K562 (cell line): ENCODE results near the gene TRIM62. TPM values are rescaled to one million over a fixed set of nuclear protein-coding genes. Genes with fewer than 3 reads are reported as not detected.

ENCODE experiments used
- CBFA2T2 ChIP-seq: fragments of 450-650 bp; conservative IDR thresholded peaks from 2 replicates; pipeline ENCODE4 v1.6.1; 2017; ENCODE audit warnings: mild to moderate bottlenecking
- FOXA3 ChIP-seq, 2 experiments: fragments of 450-650 bp in 1 of 2; sonication (generic) in 1 of 2; formaldehyde crosslinking; IDR thresholded peaks in 1 of 2; conservative IDR thresholded peaks in 1 of 2; 2 replicates each; pipeline versions ENCODE4 v1.4.0 to v1.8.0; 2020 to 2022; ENCODE audit warnings: mild to moderate bottlenecking in 2 of 2, missing genetic modification reagents in 1 of 2
- FOXO4 ChIP-seq: fragments of 450-650 bp; formaldehyde crosslinking; IDR thresholded peaks from 2 replicates; pipeline ENCODE4 v1.4.0; 2020; ENCODE audit warnings: mild to moderate bottlenecking, moderate library complexity
- GATAD2B ChIP-seq: fragments of 450-650 bp; IDR thresholded peaks from 2 replicates; pipeline ENCODE4 v1.6.1; 2017; ENCODE audit warnings: mild to moderate bottlenecking, borderline replicate concordance
- HMGN3 ChIP-seq: IDR thresholded peaks from 2 replicates; pipeline ENCODE4 v1.6.1; 2011; ENCODE audit warnings: borderline replicate concordance, low read depth, mild to moderate bottlenecking, mixed read lengths, low read length; ENCODE audit not compliant: insufficient read length; ENCODE audit errors: extremely low read depth
- SIX5 ChIP-seq, 2 experiments: IDR thresholded peaks; 2 replicates each; pipeline ENCODE4 v1.6.1; 2011; ENCODE audit warnings: low read length in 2 of 2, borderline replicate concordance in 1 of 2, low read depth in 1 of 2, mild to moderate bottlenecking in 1 of 2, moderate library complexity in 1 of 2; ENCODE audit not compliant: insufficient read depth in 1 of 2
- polyA plus RNA-seq, 8 experiments: library from polyadenylated mRNA; depleted of rRNA in 4 of 8; stranded (reverse) in 5 of 8; unstranded in 3 of 8; fragments of >200 nt; fragmentation: Nextera tagmentation in 2 of 8; fragmentation: Illumina TruSeq in 1 of 8; extraction: Ambion mirVana in 2 of 8; extraction: Trizol in 1 of 8; gene quantifications; 2 replicates each; pipeline versions ENCODE4 v1.2.1 to v1.2.3, GENCODE V29; 2011 to 2014; ENCODE audit warnings: inconsistent platforms in 1 of 8, missing spikeins in 1 of 8
- total RNA-seq, 7 experiments: library from RNA; depleted of rRNA in 6 of 7; stranded (reverse); fragments of >200 nt in 6 of 7; fragmentation: Illumina TruSeq in 2 of 7; extraction: Trizol in 2 of 7; gene quantifications; 2 replicates each; pipeline versions ENCODE4 v1.2.1 to v1.2.3, GENCODE V29; 2011 to 2021; ENCODE audit warnings: low replicate concordance in 1 of 7
- TF ChIP-seq, protein P1 (sequence below), 2 experiments: fragments of 450-650 bp; IDR thresholded peaks; 2 replicates each; pipeline ENCODE4 v1.6.1; 2016; ENCODE audit warnings: mild to moderate bottlenecking in 2 of 2, borderline replicate concordance in 1 of 2, low read depth in 1 of 2, moderate library complexity in 1 of 2
- TF ChIP-seq, protein P2 (sequence below): fragments of 250-450 bp; sonication (Bioruptor Pico); IDR thresholded peaks from 2 replicates; pipeline ENCODE4 v1.4.0; 2020; ENCODE audit warnings: borderline replicate concordance

Gene TRIM62
- total and polyA plus RNA-seq, 9 of the 15 experiments (the other 6 are each of a cell fraction or from before 2014, with no cell fraction given): 0.18 to 2.3 (median 0.52) TPM

DNA sequence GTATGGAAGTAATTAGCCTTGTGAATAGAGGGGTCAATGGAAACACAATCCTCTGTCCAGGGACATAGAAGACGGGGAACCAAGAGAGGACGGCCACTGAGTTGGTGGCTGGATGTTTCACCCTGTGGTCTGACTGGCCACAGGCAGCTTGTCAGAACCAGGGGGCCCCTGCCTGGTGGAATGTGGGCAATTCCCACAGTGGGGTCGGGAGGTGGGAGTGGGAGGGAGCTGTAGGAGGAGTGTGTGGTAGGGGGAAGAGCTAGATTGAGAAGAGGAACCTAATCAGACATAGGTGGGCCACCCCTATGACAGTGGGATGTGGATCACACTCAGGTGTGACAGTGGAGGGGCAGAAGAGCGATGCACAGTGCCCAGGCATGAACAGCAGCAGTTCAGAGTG lies 31.3 kb downstream of the TRIM62 start (continued):
- TF ChIP-seq, protein P1, sequence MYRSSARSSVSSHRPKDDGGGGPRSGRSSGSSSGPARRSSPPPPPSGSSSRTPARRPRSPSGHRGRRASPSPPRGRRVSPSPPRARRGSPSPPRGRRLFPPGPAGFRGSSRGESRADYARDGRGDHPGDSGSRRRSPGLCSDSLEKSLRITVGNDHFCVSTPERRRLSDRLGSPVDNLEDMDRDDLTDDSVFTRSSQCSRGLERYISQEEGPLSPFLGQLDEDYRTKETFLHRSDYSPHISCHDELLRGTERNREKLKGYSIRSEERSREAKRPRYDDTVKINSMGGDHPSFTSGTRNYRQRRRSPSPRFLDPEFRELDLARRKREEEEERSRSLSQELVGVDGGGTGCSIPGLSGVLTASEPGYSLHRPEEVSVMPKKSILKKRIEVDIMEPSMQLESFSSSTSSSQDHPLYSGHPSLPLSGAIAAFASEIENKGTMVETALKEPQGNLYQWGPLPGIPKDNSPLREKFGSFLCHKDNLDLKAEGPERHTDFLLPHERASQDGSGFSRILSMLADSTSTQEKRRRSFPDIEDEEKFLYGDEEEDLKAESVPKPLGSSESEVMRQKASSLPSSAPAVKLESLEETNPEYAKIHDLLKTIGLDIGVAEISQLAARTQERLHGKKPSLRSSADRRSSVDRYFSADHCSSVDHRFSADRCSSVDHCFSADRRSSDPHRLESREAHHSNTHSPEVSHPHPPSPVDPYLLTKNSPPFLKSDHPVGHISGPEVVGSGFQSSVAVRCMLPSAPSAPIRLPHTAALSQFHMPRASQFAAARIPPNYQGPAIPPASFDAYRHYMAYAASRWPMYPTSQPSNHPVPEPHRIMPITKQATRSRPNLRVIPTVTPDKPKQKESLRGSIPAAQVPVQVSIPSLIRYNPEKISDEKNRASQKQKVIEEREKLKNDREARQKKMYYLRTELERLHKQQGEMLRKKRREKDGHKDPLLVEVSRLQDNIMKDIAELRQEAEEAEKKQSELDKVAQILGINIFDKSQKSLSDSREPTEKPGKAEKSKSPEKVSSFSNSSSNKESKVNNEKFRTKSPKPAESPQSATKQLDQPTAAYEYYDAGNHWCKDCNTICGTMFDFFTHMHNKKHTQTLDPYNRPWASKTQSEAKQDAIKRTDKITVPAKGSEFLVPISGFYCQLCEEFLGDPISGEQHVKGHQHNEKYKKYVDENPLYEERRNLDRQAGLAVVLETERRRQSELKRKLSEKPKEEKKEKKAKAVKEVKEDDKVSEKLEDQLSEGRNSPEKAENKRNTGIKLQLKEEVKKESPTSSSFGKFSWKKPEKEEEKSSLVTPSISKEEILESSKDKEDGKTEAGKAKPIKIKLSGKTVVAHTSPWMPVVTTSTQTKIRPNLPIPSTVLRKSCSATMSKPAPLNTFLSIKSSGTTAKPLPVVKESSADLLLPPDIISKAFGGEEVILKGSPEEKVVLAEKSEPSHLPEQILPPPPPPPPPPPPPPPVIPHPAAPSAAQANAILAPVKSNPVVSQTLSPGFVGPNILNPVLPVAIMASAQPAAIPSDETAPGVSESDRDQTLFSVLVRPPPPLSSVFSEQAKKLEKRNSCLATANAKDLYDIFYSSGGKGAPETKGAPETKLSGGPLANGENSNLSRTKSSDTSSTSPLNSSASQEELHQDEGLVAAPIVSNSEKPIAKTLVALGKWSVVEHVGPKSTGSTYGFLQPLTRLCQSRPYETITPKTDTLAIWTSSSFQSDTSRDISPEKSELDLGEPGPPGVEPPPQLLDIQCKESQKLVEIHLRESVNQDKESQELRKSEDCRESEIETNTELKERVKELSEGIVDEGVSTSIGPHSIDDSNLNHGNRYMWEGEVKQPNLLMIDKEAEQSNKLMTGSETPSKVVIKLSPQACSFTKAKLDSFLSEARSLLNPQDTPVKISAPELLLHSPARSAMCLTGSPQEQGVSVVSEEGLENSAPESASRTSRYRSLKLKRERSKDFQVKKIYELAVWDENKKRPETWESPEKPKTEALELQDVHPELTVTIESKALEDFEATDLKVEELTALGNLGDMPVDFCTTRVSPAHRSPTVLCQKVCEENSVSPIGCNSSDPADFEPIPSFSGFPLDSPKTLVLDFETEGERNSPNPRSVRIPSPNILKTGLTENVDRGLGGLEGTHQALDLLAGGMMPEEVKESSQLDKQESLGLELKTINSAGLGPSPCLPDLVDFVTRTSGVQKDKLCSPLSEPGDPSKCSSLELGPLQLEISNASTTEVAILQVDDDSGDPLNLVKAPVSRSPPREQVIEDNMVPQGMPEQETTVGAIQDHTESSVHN (IDR thresholded peaks at IDR 0.05; ENCODE audit: borderline replicate concordance in 1 of 2, low read depth in 1 of 2): no peak
- no peak for TF ChIP-seq FOXO4 (CRISPR knock-in tag)
- no peak for TF ChIP-seq FOXA3 (CRISPR knock-in tag; conservative IDR thresholded peaks at IDR 0.05 in 1 of 2, IDR thresholded peaks at IDR 0.05 in 1 of 2)
- TF ChIP-seq HMGN3: no peak
- TF ChIP-seq, protein P2, sequence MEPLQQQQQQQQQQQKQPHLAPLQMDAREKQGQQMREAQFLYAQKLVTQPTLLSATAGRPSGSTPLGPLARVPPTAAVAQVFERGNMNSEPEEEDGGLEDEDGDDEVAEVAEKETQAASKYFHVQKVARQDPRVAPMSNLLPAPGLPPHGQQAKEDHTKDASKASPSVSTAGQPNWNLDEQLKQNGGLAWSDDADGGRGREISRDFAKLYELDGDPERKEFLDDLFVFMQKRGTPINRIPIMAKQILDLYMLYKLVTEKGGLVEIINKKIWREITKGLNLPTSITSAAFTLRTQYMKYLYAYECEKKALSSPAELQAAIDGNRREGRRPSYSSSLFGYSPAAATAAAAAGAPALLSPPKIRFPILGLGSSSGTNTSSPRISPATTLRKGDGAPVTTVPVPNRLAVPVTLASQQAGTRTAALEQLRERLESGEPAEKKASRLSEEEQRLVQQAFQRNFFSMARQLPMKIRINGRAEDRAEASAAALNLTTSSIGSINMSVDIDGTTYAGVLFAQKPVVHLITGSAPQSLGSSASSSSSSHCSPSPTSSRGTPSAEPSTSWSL (CRISPR knock-in tag): no peak
- no peak for TF ChIP-seq CBFA2T2
- TF ChIP-seq SIX5 (IDR thresholded peaks at IDR 0.05; ENCODE audit: borderline replicate concordance in 1 of 2, insufficient read depth in 1 of 2, low read depth in 1 of 2, low read length in 2 of 2): no peak
- no peak for TF ChIP-seq GATAD2B
